Astrocyte (in vitro differentiated cells and primary cell): ENCODE results near the gene AADACL2. TPM values are rescaled to one million over a fixed set of nuclear protein-coding genes. Genes with fewer than 3 reads are reported as not detected.

Source experiments
- DNase-seq: peaks from one replicate; pipeline ENCODE4 v3.0.0-alpha.2; 2010; ENCODE audit warnings: low read depth
- FAIRE-seq: peaks from 2 replicates; lab custom pipeline; 2011; peaks lifted over from hg19 to GRCh38; lab: Jason Lieb, UNC
- H2AFZ ChIP-seq: 2 replicates; pipeline ENCODE4 v1.6.0; 2012; ENCODE audit warnings: low read depth, low read length, inconsistent platforms
- H3K27ac ChIP-seq: 2 replicates; pipeline ENCODE4 v1.5.1; 2011; ENCODE audit warnings: low read depth, low read length, inconsistent platforms
- H3K27me3 ChIP-seq: 2 replicates; pipeline ENCODE4 v1.6.0; 2011; ENCODE audit warnings: low read length, inconsistent platforms; ENCODE audit not compliant: insufficient read depth
- H3K36me3 ChIP-seq: 2 replicates; pipeline ENCODE4 v1.5.1; 2011; ENCODE audit warnings: low read length, inconsistent platforms; ENCODE audit not compliant: insufficient read depth
- H3K4me1 ChIP-seq: 2 replicates; pipeline ENCODE4 v1.5.1; 2011; ENCODE audit warnings: low read length, inconsistent platforms; ENCODE audit not compliant: insufficient read depth
- H3K4me2 ChIP-seq: 2 replicates; pipeline ENCODE4 v1.6.0; 2012; ENCODE audit warnings: low read length, inconsistent platforms
- H3K4me3 ChIP-seq: 2 replicates; pipeline ENCODE4 v1.5.1; 2011; ENCODE audit warnings: low read depth, mild to moderate bottlenecking, low read length, inconsistent platforms; ENCODE audit not compliant: insufficient read depth
- H3K79me2 ChIP-seq: 2 replicates; pipeline ENCODE4 v1.6.0; 2012; ENCODE audit warnings: mild to moderate bottlenecking, low read length, inconsistent platforms; ENCODE audit not compliant: insufficient read depth
- H3K9ac ChIP-seq: 2 replicates; pipeline ENCODE4 v1.6.0; 2012; ENCODE audit warnings: mild to moderate bottlenecking, low read length, inconsistent platforms
- H3K9me3 ChIP-seq: 2 replicates; pipeline ENCODE4 v1.5.1; 2012; ENCODE audit warnings: low read depth, mild to moderate bottlenecking, low read length, inconsistent platforms; ENCODE audit not compliant: insufficient read depth
- H4K20me1 ChIP-seq: 2 replicates; pipeline ENCODE4 v1.6.0; 2012; ENCODE audit warnings: low read length, inconsistent platforms; ENCODE audit not compliant: insufficient read depth
- H3K27ac Mint-ChIP-seq: one replicate; pipeline ENCODE4 v1.8.0; 2021; ENCODE audit warnings: mild to moderate bottlenecking, mixed read lengths; ENCODE audit not compliant: unreplicated experiment
- H3K27me3 Mint-ChIP-seq: one replicate; pipeline ENCODE4 v1.8.0; 2021; ENCODE audit warnings: low read depth, mixed read lengths; ENCODE audit not compliant: unreplicated experiment
- H3K36me3 Mint-ChIP-seq: one replicate; pipeline ENCODE4 v1.8.0; 2021; ENCODE audit warnings: low read depth, mixed read lengths; ENCODE audit not compliant: unreplicated experiment
- H3K4me1 Mint-ChIP-seq: one replicate; pipeline ENCODE4 v1.8.0; 2021; ENCODE audit warnings: low read depth, mixed read lengths; ENCODE audit not compliant: unreplicated experiment
- H3K4me3 Mint-ChIP-seq: one replicate; pipeline ENCODE4 v1.8.0; 2021; ENCODE audit warnings: mild to moderate bottlenecking, moderate library complexity, mixed read lengths; ENCODE audit not compliant: unreplicated experiment
- H3K9me3 Mint-ChIP-seq: one replicate; pipeline ENCODE4 v1.8.0; 2021; ENCODE audit warnings: mild to moderate bottlenecking, mixed read lengths; ENCODE audit not compliant: unreplicated experiment
- EZH2 ChIP-seq: IDR thresholded peaks from 2 replicates; pipeline ENCODE4 v1.6.1; 2012; ENCODE audit warnings: mild to moderate bottlenecking, low read length, inconsistent platforms; ENCODE audit not compliant: insufficient read depth
- total RNA-seq: library from RNA; stranded (reverse); gene quantifications from 2 replicates; pipeline ENCODE4 v1.2.1, GENCODE V29; 2021
- TF ChIP-seq, protein P1 (sequence below): IDR thresholded peaks from 2 replicates; pipeline ENCODE4 v1.5.1; 2011; ENCODE audit warnings: low read depth, mild to moderate bottlenecking, inconsistent platforms, low read length, moderate library complexity; ENCODE audit not compliant: insufficient read depth

AADACL2 gene
- total RNA-seq, 1 donor from 2014 or later = not detected

DNA sequence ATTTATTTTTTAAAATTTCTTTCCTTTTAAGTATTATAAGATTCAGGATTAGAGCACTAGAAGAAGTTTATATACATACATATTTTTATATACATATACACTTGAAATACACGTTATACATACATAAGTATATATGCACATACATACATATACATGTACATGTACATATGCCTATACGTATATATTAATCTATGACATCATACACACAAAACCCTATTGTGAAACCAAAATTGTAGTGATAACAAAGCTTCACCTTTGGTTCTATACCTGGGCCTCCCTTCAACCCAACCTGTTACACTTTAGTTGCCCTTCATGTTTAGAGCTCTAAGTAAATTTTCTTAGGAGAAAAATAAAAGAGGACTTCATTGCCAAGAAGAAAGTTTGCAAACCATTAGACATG lies 17.0 kb downstream of the AADACL2 start:
- Mint-ChIP-seq H3K36me3 (no peaks in the 10 kb centered on the region), H3K27me3 (no peaks in the 10 kb centered on the region), H3K9me3 (peaks cover 7% of the 10 kb centered on the region), H3K4me3 (no peak overlapping the region), H3K4me1 (no peaks in the 10 kb centered on the region), H3K27ac (no peak overlapping the region)
- Histone ChIP-seq H3K4me2 (no peak overlapping the region), H4K20me1 (no peaks in the 10 kb centered on the region), H3K36me3 (no peaks in the 10 kb centered on the region), H2AFZ (no peak overlapping the region), H3K79me2 (no peaks in the 10 kb centered on the region), H3K9me3 (no peaks in the 10 kb centered on the region), H3K27me3 (no peaks in the 10 kb centered on the region), H3K27ac (no peak overlapping the region), H3K9ac (no peak overlapping the region), H3K4me1 (no peaks in the 10 kb centered on the region), H3K4me3 (no peak overlapping the region)
- DNase-seq (no peak), FAIRE-seq (no peak)
- TF ChIP-seq EZH2 = no peak
- TF ChIP-seq, protein P1, sequence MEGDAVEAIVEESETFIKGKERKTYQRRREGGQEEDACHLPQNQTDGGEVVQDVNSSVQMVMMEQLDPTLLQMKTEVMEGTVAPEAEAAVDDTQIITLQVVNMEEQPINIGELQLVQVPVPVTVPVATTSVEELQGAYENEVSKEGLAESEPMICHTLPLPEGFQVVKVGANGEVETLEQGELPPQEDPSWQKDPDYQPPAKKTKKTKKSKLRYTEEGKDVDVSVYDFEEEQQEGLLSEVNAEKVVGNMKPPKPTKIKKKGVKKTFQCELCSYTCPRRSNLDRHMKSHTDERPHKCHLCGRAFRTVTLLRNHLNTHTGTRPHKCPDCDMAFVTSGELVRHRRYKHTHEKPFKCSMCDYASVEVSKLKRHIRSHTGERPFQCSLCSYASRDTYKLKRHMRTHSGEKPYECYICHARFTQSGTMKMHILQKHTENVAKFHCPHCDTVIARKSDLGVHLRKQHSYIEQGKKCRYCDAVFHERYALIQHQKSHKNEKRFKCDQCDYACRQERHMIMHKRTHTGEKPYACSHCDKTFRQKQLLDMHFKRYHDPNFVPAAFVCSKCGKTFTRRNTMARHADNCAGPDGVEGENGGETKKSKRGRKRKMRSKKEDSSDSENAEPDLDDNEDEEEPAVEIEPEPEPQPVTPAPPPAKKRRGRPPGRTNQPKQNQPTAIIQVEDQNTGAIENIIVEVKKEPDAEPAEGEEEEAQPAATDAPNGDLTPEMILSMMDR = no peak

DNA sequence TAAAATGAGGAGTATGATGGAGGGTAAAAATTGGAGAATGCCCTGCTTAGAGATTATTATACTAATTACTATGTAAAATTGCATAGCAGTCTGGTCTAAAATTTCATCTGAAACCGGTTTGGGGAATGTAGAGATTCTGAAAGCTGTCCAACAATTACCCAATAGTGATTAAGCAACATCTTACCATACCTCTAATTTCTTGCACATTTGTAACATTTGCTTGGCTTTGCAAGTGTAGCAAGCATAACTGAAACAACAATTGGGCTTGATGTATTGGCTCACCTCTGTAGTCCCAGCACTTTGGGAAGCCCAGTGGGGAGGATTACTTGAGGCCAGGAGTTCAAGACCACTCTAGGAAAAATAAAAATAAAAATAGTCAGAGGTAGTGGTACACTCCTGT lies 17.4 kb downstream of the AADACL2 start:
- H3K27ac ChIP-seq = no peak overlapping the region
- no peak overlapping the region for H3K9ac ChIP-seq
- no peak overlapping the region for H3K4me2 ChIP-seq
- H4K20me1 ChIP-seq = no peaks in the 10 kb centered on the region
- H3K27ac Mint-ChIP-seq = no peak overlapping the region
- DNase-seq = peak; percentile 22
- H3K79me2 ChIP-seq = no peaks in the 10 kb centered on the region
- H3K4me1 ChIP-seq = no peaks in the 10 kb centered on the region
- peaks cover 7% of the 10 kb centered on the region for H3K9me3 Mint-ChIP-seq
- no peak overlapping the region for H2AFZ ChIP-seq
- no peak overlapping the region for H3K4me3 ChIP-seq
- H3K9me3 ChIP-seq = no peaks in the 10 kb centered on the region
- TF ChIP-seq, protein P1 = no peak
- TF ChIP-seq EZH2 = no peak
- no peaks in the 10 kb centered on the region for H3K36me3 Mint-ChIP-seq
- H3K27me3 ChIP-seq = no peaks in the 10 kb centered on the region
- H3K36me3 ChIP-seq = no peaks in the 10 kb centered on the region
- no peak for FAIRE-seq
- no peaks in the 10 kb centered on the region for H3K4me1 Mint-ChIP-seq
- no peak overlapping the region for H3K4me3 Mint-ChIP-seq
- H3K27me3 Mint-ChIP-seq = no peaks in the 10 kb centered on the region

DNA sequence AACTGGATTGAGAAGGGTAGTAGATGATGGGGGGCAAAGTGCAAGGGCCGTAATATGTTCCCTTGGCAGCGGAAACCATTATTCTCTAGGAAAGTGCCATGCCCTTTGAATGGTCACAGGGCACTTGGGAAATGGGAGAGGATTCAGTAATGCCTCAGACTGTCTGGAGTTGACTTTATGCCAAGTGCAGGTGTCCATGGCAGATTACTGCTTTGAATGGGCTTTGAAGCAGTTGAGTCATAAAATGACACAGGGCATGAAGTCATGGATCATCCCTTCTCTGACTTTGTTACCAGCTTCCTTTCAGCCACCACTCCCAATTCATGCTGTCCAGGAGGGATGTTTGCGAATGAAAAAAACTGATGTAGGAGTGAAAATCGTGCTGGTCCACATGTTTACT lies 20.1 kb downstream of the AADACL2 start:
- no peak overlapping the region for H3K9ac ChIP-seq
- Mint-ChIP-seq H3K27me3 (no peaks in the 10 kb centered on the region), H3K36me3 (no peaks in the 10 kb centered on the region), H3K27ac (no peak overlapping the region), H3K4me3 (no peak overlapping the region), H3K4me1 (no peaks in the 10 kb centered on the region), H3K9me3 (peaks cover 2% of the 10 kb centered on the region)
- no peak overlapping the region for H3K4me2 ChIP-seq
- no peak for DNase-seq
- no peak overlapping the region for H3K4me3 ChIP-seq
- H3K36me3 ChIP-seq = no peaks in the 10 kb centered on the region
- no peak overlapping the region for H2AFZ ChIP-seq
- no peaks in the 10 kb centered on the region for H4K20me1 ChIP-seq
- FAIRE-seq = no peak
- H3K27me3 ChIP-seq = no peaks in the 10 kb centered on the region
- no peak overlapping the region for H3K27ac ChIP-seq
- no peaks in the 10 kb centered on the region for H3K79me2 ChIP-seq
- H3K9me3 ChIP-seq = no peaks in the 10 kb centered on the region
- no peaks in the 10 kb centered on the region for H3K4me1 ChIP-seq
- TF ChIP-seq, protein P1 = no peak
- TF ChIP-seq EZH2 = no peak
